HG03575 (cell line): ENCODE data around the gene TRIO.

Source experiments
- ATAC-seq: cut with Tn5 transposase; IDR thresholded peaks from one replicate; pipeline ENCODE4 v1.9.1; 2021; ENCODE audit not compliant: unreplicated experiment, insufficient number of reproducible peaks, low FRiP score; ENCODE audit errors: extremely low read depth

The TRIO gene

DNA sequence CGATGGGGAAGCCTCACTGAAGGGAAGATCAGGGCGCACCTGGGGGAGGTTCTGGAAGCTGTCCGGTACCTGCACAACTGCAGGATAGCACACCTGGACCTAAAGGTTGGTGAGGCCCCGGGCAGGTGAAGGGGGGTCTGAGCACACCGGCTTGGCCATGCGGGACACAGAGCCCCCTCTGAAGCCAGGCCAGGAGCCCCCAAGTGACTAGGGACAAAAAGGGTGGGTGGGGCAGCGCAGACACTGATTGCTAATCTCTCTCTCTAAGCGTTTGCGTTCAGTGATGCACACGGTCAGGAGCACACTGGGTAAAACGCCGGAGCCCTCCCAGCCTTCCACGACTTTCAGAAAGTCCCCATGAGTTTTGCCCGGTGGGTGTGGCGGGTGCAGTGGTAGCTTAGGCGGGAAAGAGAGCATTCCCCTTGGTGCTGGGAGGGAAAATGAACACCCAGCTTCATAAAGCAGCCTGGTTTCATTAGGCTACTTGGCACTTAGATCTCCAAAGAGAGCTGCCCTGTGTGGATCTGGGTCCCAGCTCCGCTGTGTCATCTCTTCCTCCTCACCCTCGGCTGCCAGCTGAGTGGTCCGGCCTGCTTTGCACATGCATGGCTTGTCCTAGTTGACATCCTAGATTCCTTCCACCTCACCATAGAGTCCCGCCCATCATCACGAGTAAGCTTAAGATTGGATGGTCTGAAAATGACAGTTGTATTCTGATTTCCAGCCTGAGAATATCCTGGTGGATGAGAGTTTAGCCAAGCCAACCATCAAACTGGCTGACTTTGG, 364.2 kb downstream of the TRIO start:
- no peak for ATAC-seq

DNA sequence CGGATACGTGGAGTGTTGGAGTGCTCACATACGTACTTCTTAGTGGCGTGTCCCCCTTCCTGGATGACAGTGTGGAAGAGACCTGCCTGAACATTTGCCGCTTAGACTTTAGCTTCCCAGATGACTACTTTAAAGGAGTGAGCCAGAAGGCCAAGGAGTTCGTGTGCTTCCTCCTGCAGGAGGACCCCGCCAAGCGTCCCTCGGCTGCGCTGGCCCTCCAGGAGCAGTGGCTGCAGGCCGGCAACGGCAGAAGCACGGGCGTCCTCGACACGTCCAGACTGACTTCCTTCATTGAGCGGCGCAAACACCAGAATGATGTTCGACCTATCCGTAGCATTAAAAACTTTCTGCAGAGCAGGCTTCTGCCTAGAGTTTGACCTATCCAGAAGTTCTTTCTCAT, 364.9 kb downstream of the TRIO start:
- no peak for ATAC-seq

DNA sequence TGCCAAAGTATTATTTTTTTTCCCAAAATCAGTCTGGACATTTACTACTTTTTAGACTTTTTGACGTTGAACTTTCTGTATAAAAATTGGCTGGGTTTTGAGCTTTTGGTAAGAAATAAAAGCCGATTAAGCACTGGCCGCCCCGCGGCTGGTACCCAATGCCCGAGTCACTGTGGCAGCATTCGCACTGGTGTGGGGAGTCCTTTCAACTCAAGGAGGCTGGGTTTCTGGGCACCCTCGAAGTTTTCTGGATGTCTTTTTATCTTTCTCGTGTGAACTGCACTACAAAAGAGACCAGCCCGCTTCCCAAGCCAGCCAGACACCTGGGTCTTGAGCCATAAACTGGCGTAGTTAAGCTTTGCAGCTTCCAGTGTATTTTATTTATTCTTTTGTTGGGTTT, 366.4 kb downstream of the TRIO start:
- no peak for ATAC-seq

DNA sequence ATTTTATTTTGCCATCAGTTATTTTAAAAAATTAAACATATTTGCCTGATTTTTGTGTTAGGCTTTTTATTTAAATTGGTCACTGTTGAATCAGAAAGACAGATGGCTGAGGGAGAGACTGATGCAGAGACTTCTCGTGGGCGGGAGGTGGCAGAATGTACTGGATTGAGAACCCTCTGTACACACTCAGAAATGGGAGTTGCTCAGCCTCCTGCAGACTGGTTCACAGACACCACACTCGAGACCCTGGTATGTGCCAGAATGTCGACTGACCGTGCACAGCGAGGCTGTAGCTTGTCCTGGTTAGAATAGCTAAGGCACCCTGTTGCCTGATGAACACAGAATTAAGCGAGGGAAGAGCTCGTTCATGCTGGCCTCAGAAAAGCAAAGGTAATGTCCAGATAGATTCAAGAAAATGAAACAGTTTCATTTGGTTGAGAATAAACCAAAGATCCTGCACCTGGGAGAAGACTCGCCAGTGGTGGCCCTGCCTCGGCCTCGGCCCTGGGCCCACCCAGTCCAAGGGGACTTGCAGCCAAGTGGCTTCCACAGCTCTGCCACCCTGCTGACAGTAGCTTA, 367.1 kb downstream of the TRIO start:
- ATAC-seq, result no peak

DNA sequence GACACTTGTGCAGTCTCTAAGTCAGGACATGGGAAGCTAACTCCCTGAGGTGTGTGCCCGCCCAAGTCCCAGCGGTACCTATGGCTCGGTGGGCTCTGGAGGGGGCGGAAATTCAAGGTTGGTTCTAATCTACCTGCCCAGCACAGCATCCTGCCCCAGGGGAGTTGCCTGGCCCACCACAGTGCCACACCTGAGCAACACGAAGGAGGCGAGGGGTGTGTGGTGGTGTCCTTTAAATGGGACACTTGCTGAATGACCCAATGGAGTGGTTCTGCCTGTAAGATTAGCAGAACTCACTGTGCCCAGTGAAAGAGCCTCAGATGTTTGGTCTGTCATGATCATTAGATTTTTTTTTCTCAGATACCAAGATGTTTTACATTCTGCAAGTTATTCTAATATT, 367.7 kb downstream of the TRIO start:
- no peak for ATAC-seq

DNA sequence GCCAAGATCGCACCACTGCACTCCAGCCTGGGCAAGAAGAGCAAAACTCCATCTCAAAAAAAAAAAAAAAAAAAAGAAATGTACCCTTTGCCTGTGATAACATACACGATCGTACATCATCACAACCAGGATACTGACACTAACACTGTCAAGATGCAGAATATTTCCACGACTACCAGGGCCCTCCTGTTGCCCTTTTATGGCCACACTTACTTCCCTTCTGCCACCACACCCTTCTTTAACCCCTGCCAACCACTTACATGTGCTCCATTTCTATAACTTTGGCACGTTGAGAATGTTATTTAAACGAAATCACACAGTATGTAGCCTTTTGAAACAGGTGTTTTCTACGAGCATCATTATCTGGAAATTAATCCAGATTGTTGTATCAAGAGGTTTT, 369.4 kb downstream of the TRIO start:
- ATAC-seq, result no peak

DNA sequence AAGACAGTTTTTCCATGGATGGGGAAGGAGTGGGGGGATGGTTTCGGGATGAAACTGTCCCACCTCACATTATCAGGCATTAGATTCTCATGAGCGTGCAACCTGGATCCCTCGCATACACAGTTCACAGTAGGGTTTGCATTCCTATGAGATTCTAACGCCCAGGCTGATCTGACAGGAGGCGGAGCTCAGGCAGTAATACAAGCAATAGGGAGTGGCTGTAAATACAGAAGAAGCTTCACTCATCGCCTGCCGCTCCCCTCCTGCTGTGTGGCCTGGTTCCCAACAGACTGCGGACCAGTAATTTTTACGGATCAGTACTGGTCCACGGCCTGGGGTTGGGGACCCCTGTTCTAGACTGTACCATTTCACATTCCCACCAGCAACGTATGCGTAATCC, 370.1 kb downstream of the TRIO start:
- no peak for ATAC-seq

DNA sequence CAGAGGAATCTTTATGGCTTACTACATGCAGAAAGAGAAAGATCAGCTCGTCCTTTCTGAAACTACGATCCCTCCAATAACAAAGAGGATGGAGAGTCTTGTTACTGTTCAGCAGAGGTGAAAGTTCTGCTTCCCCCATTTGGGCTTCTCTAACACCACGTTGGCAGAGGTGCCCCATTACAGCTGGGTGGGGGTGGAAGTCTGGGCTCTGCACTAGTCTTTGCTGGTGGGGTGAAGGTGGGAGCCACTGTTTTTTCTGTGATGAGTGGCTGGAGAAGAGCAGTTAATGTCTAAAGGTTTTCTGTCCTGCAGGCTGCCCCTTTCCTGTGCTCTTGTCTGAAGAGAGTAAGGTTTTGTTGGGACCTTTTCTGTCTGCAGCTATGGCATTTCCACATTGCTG, 373.8 kb downstream of the TRIO start:
- no peak for ATAC-seq

DNA sequence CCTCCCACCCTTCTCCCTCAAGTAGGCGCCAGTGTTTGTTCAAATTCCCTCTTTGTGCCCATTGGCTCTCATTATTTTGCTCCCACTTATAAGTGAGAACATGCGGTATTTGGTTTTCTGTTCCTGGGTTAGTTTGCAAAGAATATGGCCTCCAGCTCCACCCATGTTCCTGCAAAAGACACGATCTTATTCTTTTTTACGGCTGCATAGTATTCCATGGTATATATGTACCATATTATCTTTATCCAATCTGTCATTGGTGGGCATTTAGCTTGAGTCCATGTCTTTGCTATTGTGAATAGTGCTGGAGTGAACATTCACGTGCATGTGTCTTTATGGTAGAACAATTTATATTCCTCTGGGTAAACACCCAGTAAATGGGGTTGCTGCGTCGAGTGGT, 375.5 kb downstream of the TRIO start:
- no peak for ATAC-seq

DNA sequence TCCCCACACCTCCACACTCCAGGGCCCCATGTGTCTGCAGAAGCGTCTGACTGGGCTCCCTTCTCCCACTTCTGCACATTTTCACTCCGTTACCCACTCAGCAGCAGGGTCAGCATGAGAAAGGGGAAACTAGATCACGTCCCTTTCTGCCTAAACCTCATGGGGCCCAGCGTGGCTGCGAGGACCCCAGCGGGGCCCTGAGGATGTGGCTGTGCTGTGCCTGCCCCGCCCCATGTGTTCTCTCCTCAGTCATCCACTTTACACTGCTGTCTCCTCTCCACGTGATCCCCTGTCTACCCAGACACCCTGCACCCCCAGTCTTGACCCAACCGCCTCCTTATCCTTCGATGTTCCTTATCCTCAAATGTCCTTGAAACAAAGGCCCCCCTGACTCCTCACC, 378.6 kb downstream of the TRIO start:
- ATAC-seq, result no peak

DNA sequence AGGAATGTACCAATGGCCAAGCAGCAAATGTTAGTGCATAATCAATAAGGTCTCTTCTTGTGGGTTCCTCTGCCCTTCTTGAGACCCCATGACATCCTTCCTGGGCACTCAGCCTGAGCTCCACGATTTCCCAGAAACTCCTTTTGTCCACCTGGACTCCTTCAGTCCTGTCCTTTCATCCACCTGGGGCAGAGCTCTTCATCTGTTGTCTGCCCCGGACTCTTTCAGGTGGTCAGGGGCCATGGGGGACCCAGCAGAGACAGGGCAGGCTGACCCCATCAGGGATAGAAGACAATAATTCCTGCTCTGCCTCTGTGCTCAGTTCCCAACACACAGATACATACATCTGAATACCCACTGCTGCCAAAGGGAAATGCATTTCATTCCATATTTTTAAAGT, 379.6 kb downstream of the TRIO start:
- no peak for ATAC-seq

DNA sequence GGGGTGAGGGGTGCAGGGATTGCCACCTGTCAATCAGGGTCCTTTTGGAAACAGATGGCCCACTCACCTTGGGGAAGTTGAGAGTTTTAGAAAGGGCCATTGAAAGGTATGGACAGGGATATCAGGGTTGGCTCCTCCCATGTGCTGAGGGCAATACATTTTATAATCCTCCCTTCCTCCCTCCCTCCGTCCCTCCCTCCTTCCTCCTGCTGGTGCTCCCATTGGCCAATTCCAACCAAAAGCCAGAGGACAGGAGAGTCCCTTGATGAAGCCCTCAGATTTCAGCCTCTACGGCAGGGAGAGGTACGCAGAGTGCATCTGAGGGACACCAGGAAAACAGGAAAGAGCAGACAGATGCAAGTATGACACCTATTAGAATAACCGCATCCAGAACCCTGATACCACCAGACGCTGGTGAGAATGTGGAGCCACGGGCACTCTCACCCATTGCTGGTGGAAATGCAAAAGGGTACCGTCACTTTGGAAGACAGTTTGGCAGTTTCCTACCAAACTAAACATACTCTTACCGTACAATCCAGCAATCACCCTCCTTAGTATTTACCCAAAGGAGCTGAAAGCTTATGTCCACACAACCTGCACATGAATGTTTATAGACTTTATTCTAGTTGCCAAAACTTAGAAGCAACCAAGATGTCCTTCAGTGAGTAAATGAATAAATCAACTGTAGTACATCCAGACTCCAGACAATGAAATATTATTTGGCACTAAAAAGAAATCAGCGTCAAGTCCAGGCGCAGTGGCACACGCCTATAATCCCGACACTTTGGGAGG, 380.3 kb downstream of the TRIO start:
- ATAC-seq, result no peak

DNA sequence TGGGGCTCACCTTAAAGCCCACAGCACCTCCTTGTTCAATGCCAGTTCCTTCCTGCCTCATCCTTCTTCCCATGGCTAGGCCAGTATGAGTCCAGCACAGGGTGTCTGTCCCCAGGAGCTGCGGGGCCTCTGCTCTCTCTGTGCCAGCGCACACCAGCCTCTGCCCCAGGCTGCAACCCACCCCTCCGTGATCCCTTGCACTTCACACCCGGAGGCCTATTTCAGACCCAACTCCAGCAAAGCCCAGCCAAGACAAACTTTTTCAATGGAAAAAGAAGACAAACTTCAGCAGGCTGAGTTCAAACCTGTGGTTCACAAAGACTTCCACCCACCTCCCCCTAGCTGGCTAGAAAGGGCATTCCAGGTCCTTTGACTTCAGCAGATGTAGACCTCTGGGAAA, 382.3 kb downstream of the TRIO start:
- ATAC-seq, result no peak

DNA sequence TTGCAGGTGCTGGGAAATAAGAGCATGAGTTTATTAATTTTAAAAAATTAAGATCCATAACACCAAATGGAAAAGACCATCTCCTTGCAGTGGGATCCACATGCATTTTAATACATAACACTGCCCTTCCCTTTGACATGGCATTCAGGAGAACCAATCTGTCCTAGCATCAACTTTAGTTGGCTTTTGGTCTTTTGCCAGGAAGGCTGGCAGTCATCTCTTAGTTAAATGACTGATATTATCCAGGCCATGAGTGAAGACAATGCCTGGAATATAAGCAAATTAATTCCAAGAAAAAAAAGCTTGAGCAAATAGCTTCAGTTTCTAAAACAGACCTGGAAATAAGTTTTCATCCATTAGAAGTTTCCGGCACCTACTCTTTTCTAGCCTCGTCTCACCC, 383.4 kb downstream of the TRIO start:
- no peak for ATAC-seq

DNA sequence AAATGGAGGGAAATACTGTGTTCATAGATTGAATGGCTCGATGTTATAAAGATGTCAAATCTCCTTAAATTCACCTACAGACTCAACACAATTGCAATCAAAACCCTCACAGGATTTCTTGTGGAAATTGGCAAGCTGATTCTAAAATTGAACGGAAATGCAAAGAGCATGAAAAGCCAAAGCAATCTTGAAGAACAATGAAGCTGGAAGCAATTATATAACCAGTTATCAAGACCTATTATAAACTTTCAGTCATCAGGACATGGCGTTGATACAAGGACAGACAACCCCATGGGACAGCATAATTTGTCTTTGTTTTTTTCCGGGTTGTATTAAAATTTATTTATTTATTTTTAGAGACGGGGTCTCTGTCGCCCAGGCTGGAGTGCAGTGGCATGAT, 385.0 kb downstream of the TRIO start:
- ATAC-seq, result no peak

DNA sequence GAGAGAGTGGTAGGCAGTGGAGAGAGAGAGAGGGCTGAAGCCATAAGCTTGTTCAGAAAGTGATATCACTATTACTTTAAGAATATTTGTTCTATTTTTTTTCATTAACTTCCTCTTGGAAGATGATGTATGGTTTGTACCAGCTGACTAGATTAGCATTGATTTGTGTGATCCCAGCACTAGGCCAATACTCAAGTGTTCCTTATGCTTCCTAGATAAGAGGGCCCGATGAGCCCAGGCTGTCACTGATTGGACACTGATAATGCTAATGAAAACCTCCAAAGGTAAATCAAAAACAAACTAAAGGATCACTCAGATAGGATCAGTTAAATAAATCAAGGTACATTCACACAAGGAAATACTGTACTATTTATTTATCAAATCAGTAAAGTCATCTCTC, 385.8 kb downstream of the TRIO start:
- no peak for ATAC-seq

DNA sequence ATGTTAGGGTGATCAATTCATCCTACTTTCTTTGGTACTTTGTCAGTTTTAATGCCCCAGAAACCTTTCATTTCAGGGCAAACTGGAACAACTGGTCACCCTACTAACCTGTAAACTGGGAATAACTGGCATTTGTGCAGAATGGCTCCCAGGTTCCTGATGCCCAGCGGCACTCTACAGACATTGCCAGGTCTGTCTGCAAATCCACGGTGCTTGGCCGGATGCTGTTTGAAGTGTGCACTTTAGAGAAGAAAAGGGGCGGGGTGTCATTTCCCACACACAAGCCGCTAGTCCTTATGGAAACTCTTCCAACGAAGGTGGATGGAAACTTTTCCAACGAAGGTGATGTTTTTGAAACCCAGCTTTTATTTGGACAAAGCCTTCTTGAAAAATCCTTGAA, 388.5 kb downstream of the TRIO start:
- no peak for ATAC-seq

DNA sequence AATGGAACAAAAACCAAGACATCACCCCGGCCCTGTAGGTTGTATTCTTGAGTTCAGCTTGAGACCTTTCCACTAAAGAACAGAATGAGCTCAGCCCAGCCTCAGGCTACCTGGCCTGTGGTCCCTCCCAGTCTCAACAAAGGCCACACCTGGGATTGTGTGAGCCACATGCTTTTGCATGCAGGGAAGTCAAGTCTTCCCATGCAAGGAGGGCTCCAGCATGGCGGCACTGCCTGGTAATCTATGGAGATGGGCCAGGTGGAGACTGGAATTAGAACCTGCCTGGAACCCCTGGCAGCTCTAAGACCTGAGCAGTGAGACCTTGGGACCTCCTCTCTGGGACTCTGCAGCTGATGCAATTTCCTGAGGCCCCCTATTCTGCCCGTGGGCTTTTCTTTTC, 389.0 kb downstream of the TRIO start:
- ATAC-seq, result no peak

DNA sequence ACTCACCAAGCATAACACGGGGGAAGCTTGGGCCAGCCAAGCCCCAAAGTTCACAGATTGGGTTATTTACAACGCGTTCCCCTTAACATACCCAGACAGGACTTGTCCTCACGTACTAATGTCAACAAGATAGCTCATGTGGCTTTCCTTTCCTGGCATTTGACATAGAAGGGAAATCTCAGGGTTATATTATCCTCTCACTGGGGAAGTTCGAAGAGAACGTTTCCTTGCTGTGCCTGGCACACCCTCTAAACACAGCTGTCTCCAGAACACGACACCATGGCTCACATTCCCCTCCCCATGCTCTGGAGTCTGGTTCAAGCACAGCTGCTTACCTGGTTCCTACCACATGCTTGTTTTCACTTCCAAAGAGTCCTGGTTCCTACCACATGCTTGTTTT, 391.6 kb downstream of the TRIO start:
- no peak for ATAC-seq

DNA sequence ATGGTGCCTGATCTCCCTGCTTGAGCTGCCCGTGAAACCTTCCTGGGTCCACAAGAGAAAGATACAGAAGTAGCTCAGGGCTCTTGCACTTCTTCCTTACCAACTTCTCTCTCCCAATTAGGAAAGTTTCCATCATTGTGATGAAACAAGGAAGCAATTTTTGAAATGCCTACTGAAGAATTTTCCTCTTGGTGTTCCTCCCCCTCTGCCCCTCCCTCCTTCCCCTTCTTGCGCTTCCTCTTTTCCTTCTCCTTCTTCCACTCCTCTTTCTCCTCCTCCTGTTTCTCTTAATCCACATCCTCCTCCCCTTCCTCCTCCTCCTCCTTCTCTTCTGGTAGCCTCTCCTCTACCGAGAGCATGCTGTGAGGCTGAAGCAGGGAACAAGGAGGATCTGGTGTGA, 402.2 kb downstream of the TRIO start:
- ATAC-seq, result no peak
